HG02885 (cell line): ENCODE measurements around the gene ZBTB16.

Experiments
- ATAC-seq: cut with Tn5 transposase; IDR thresholded peaks from one replicate; pipeline ENCODE4 v1.9.1; 2021; ENCODE audit warnings: mild to moderate bottlenecking; ENCODE audit not compliant: unreplicated experiment, poor library complexity

ZBTB16 gene

GRCh38 chr11:114174712-114175495 is 115.4 kb downstream of the ZBTB16 start:
- no peak for ATAC-seq

- no peak for ATAC-seq
These were observed 116.2 kb downstream of the ZBTB16 start for GRCh38 chr11:114175706-114176105.

DNA sequence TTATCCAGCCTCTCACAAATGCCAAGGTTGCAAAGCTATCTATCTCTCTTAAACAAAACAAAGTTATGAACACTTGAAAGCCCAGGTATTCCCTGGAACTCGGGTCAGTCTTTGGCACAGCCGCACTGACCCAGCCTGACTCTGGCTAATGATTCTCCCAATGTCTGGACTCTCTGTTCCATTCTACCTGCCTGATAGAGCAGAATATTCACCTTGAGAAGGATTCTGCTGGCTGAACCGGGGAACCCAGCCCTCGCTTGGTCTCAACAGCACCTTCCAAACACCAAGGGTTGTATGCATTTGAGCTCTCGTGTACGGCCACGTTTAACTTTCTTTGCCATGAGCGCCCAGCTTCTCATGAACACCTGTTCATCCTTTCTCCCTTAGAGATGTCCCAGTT is 116.8 kb downstream of the ZBTB16 start:
- no peak for ATAC-seq

GRCh38 chr11:114178656-114179055 is 119.1 kb downstream of the ZBTB16 start:
- ATAC-seq: no peak

DNA sequence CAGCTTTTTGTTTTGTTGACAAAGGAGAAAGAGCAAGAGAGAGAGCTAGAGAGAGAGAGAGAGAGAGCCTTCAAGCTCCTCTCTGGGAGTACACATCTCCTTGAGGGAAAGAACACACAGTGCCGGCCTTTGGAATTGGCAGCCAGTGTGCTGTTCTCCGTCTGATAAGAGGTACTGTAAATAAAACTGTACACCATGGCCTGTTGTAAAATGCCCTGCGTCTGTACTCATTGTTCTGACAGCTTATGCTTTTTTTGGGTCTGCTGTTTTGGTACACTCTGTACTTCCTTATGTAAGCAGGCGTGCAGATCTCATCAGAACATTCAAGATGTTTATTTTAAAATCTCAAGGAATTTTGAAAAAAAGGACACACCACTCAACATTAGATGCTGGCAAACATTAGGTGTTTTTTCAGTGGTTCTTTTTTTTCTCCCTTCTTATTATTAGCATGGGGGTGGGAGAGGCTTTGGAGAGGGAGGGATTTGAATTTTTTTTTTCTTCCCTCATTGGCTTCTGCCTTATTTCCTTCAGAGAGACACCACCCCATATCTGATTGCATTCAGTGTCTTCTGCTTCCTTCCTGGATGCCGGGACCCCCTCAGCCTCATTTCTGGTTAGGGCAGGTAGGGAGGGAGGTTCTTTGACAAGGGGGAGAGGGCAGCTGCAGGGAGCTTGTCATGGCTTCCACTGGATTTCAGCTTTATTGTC is 119.9 kb downstream of the ZBTB16 start:
- no peak for ATAC-seq

- no peak for ATAC-seq
These were observed 121.0 kb downstream of the ZBTB16 start for GRCh38 chr11:114180301-114181055.

DNA sequence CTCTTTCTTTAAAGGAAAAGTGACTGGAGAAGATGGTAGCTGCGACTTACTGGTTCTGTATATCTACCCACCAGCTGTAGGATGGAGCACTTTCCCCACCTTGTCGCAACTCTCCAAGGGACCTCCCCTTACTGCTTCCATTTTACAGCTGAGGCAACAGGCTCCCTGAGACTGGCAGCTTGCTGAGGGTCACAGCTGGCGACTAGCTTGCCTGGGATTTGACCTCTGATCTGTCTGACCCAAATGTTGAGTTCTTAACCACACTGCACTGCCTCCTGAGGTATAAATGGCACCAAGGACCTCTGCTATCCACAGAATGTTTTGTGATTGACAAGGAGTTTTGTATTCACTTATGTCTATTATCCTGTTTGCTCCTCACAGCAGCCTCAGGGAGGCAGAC is 121.7 kb downstream of the ZBTB16 start:
- no peak for ATAC-seq

DNA sequence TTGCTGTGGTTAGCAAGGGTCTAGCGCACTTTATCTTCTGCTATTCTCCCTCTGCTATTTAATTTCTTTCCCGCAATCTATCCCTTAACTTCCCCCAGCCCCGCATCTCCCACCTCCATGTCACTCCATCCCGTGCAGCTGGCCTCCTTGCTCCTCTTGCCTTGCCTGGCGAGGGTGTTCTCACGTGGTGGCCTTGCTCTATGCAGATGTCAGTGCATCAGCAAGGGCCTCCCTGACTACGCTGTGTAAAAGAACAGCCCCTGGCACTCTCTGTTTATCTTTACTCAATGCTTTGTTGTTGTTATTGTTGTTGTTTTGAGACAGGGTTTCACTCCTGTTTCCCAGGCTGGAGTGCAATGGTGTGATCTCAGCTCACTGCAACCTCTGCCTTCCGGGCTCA is 122.2 kb downstream of the ZBTB16 start:
- ATAC-seq: no peak

GRCh38 chr11:114182471-114183043 is 123.0 kb downstream of the ZBTB16 start:
- ATAC-seq: no peak

DNA sequence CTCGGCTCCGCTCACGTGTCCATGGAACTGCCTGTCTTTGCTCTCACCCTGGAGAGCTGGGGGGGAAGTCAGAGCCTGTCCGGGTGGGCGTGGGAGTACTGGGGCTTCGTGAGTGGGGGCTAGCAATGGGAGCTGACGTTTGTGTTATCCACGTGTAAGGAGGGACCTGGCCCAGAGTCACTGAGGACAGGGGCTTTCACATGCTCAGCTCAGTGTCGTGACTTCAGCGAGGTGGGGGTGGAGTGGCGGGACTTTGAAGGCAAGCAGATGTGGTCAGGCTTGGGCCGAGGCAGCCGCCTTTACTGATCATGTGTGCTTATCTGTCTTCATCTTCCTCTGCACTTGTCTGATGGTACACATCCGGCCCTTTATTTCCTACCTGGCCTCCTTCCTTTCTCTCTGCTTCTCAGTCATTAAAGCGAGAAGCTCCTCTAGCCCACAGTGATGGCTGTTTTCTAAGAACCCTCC is 123.6 kb downstream of the ZBTB16 start:
- ATAC-seq: no peak

DNA sequence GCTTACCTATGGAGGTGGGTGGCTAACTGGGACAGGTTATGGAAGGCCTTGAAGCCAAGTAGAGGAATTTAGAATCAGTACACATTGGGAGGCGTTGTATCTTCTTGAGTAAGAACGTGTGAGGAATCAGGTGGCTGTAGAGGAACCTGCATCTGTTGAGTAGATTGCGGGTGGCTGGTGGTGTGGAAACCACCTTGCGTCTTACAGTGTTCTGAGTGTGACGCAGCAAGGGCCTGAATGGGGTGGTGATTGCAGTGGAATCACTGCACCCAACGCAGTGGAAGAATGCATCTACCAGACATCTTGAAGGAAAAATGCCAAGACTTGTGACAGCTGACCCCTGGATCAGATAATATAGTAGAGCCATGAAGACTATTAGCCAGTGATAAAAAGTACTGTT is 125.9 kb downstream of the ZBTB16 start:
- no peak for ATAC-seq

DNA sequence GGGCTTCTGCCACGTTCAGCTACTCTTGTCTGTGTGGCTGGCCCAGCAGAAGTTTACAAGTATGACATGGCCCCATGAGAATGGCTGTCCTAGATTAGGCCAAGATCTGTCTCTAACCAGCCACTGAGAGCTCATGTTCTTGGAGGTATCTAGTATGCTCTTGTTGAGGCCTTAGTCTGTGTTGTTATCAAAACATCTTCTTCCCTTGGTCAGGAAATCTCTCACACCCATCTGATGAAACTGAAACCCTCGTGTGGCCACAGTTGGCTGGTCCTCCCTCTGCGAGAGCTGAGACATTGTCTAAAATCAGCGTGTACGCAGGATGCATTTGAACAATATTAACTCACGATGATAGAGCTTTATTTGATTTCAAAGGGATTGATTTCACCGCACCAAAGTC is 127.7 kb downstream of the ZBTB16 start:
- ATAC-seq: no peak

DNA sequence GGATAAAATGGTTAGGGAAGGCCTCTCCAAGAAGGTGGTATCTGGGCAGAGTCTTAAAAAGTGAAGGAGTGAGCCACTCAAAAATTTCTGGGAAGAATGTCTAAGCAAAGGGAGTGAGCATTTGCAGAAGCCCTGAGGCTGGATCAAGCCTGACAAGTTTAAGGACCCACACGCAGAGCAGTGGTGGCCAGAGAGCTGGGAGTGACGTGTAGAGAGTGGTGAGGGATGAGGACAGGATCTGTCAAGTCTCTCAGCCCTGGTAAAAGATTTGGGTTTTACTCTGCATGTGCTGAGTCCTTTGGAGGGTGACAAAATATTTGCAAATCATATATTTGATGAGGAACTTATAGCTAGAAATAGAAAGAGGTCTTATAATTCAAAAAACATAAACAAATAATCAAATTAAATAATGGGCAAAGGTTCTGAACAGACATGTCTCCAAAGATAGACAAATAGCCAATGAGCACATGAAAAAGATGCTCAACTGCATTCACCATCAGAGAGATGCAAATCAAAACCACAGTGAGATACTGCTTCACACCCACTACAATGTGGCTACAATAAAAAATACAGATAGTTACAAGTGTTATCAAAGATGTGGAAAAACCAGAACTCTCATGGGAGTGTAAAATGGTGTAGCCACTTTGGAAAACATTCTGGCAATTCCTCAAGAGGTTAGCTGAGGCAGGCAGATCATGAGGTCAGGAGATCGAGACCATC is 129.5 kb downstream of the ZBTB16 start:
- ATAC-seq: no peak

DNA sequence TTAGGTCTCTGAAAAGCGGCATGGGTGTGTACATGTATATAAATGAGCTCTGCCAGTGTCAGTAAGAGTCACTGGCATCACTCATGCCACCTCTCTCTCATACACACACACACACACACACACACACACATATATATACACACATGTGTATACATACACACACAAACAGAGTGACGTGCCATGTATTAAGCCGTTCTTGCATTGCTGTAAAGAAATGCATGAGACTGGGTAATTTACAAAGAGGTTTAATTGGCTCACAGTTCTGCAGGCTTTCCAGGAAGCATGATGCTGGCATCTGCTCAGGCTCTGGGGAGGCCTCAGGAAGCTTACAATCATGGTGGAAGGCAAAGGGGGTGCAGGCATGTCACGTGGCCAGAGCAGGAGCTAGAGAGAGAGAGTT is 131.1 kb downstream of the ZBTB16 start:
- ATAC-seq: no peak

DNA sequence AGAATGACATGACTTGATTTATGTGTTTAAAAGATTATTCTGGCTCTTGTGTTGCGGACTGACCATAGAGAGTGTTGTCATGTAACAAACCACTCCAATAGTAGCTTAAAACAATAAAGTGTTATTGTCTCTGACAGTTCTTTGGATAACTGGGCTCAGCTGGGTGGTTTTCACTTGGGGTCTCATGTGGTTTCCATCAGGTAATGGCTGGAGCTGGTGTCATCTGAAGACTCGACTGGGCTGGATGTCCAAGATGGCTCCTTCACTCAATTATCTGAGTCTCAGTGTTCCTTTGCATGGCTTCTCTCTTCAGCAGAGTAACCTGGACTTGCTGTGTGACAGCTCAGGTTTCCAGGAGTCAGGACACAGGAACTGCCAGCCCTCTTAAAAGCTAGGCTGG is 132.4 kb downstream of the ZBTB16 start:
- ATAC-seq: no peak

GRCh38 chr11:114192841-114193389 is 133.4 kb downstream of the ZBTB16 start:
- no peak for ATAC-seq

DNA sequence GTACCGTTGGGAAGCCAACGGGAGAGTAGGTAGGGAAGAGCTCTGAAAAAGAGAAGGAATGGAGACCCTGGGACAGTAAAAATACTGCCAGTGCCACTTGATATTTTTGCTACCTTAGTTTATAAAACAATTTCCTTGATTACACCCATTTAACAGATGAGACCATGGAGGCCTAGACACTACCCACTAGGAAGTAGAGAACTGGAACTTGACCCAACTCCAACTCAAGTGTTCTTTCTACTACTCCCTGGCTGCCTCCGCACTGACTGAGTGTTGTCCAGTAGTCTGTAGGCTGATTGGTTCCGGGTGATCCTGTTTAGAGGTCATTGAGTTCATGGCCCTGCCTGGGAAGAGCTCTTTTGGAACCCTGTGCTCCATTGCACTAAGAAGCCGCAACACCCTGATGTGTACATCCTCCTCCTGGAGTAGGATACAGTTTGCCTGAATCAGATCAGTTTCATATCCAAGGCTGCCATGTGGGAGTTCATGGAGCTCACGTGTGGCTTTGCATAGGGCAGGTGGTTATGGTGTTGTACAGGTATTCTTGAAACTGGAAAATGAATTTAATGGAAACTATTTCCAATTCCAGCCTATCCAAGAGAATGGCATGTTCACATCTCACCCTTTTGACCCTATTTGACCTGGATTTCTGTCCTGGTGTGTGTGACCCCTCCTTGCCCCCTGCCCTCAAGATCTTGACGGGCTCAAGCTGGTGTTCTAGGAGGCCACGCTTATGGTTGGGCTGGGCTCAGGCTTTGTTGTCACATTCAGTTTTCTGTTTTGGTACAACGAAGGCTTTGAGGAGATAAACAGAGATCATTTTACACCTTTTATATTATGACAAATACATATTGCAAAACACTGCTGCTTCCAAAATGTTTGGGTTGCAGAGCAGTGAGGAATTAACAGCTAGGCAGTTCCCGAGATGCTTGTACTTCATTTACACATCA is 134.5 kb downstream of the ZBTB16 start:
- no peak for ATAC-seq

GRCh38 chr11:114194702-114195101 is 135.2 kb downstream of the ZBTB16 start:
- ATAC-seq: no peak

DNA sequence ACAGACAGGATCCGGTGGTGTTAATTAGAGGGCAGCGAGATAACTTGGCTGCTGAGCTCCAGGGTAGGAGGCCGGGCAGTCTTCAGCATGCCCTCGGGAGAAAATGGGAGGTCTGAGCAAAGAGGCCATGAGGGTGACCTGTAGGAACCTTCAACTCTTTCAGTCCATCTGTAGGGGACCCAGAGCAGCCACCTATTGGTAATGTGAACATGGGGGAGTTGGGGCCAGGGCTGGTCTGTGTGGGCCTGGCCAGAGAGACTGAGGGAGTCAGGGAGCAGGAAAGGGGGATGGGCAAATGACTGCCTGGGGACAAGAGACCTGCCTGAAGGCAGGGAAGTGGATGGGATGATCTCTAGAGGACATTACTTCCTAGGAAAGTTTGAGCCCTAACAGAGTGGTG is 135.6 kb downstream of the ZBTB16 start:
- ATAC-seq: no peak
